T-helper 17 cell (primary cell): Measurements from ENCODE around the gene PRPS1L1. TPM values are rescaled to one million over a fixed set of nuclear protein-coding genes. Genes with fewer than 3 reads are reported as not detected.

Experiments
- ATAC-seq: fragments of 150-1000 bp; cut with Tn5 transposase; 2 replicates; pipeline ENCODE4 v1.10.0; 2021; ENCODE audit warnings: mild to moderate bottlenecking, moderate library complexity
- DNase-seq, 3 donors: peaks; one replicate each; pipeline versions ENCODE4 v3.0.0 to v3.0.0-alpha.2; 2020 to 2021
- H3K9me3 ChIP-seq: one replicate; pipeline ENCODE4 v1.7.0; 2013; ENCODE audit warnings: low read length, mild to moderate bottlenecking; ENCODE audit not compliant: control insufficient read depth, poor library complexity, severe bottlenecking
- H3K27ac Mint-ChIP-seq: one replicate; pipeline ENCODE4 v1.8.0; 2022; ENCODE audit warnings: mild to moderate bottlenecking, moderate library complexity, mixed read lengths
- H3K27me3 Mint-ChIP-seq: one replicate; pipeline ENCODE4 v1.8.0; 2022; ENCODE audit warnings: mixed read lengths
- H3K36me3 Mint-ChIP-seq: one replicate; pipeline ENCODE4 v1.8.0; 2022; ENCODE audit warnings: low read depth, mixed read lengths
- H3K4me1 Mint-ChIP-seq: one replicate; pipeline ENCODE4 v1.8.0; 2022; ENCODE audit warnings: mild to moderate bottlenecking, mixed read lengths
- H3K4me3 Mint-ChIP-seq: one replicate; pipeline ENCODE4 v1.8.0; 2022; ENCODE audit warnings: mild to moderate bottlenecking, moderate library complexity, mixed read lengths
- total RNA-seq, 4 donors: library from RNA in 2 of 4; stranded (reverse) in 2 of 4; gene quantifications; one replicate each; pipeline ENCODE4 v1.2.3 and lab custom pipeline; 2022 to 2026

The PRPS1L1 gene
- total RNA-seq, 2 donors from 2014 or later, result not detected

DNA sequence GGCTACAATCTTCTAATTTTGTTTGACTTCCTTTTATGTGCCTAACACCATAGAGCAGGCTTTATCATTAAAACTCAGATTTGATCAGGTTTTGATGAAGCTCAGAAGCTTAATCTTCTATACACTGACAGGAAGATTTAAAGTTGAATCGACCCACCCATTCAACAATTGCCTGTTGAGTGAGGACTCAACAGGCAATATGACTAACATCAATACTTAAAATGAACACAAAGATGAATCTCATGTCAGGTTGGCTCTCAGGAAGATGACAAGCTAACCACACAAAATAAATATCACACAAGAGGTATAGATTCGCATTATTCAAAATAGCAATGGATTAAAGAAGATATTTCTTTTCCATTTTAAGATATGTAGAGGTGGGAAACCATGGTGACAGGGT is 50.7 kb downstream of the PRPS1L1 start:
- no peaks in the 10 kb centered on the region for H3K9me3 ChIP-seq
- DNase-seq, result no peak
- no peaks in the 10 kb centered on the region for H3K36me3 Mint-ChIP-seq
- H3K4me1 Mint-ChIP-seq, result no peaks in the 10 kb centered on the region
- no peak for ATAC-seq
- no peak overlapping the region for H3K27ac Mint-ChIP-seq
- H3K27me3 Mint-ChIP-seq, result peaks cover 7% of the 10 kb centered on the region
- no peak overlapping the region for H3K4me3 Mint-ChIP-seq

Other genes starting within 250 kb of the PRPS1L1 start
- gene SNX13, start 87.4 kb downstream of the PRPS1L1 start, total RNA-seq, result 10 to 100 TPM; 29.2 to 29.6 TPM